Liver (tissue), 3 donors: ENCODE measurements around the gene TLE1.

Experiments
- CTCF ChIP-seq: fragments of 150-350 bp; IDR thresholded peaks from 2 replicates; pipeline ENCODE4 v1.5.1; 2017; ENCODE audit warnings: improper control_type of control experiment, low read depth, low read length; ENCODE audit not compliant: missing input control
- EGR1 ChIP-seq, 2 donors: IDR thresholded peaks; 2 replicates each; pipeline ENCODE4 v1.6.1; 2016 to 2018; ENCODE audit warnings: antibody characterized with exemption in 2 of 2, low read depth in 2 of 2
- HNF4A ChIP-seq, 2 donors: conservative IDR thresholded peaks; 2 replicates each; pipeline ENCODE4 v1.6.1; 2016; ENCODE audit warnings: antibody characterized with exemption in 2 of 2, mild to moderate bottlenecking in 2 of 2
- JUND ChIP-seq, 2 donors: IDR thresholded peaks; 2 replicates each; pipeline ENCODE4 v1.6.1; 2016; ENCODE audit warnings: antibody characterized with exemption in 2 of 2
- NR2F2 ChIP-seq: IDR thresholded peaks from 2 replicates; pipeline ENCODE4 v1.6.1; 2016; ENCODE audit warnings: antibody characterized with exemption
- RAD21 ChIP-seq, 2 donors: IDR thresholded peaks; 2 replicates each; pipeline ENCODE4 v1.6.1; 2016; ENCODE audit warnings: antibody characterized with exemption in 2 of 2, mild to moderate bottlenecking in 2 of 2
- REST ChIP-seq: IDR thresholded peaks from 2 replicates; pipeline ENCODE4 v1.6.1; 2016; ENCODE audit warnings: antibody characterized with exemption, mild to moderate bottlenecking
- SP1 ChIP-seq: IDR thresholded peaks from 2 replicates; pipeline ENCODE4 v1.6.1; 2018; ENCODE audit warnings: antibody characterized with exemption, mild to moderate bottlenecking
- TAF1 ChIP-seq: conservative IDR thresholded peaks from 2 replicates; pipeline ENCODE4 v1.6.1; 2016; ENCODE audit warnings: antibody characterized with exemption, mild to moderate bottlenecking
- YY1 ChIP-seq: IDR thresholded peaks from 2 replicates; pipeline ENCODE4 v1.6.1; 2016; ENCODE audit warnings: antibody characterized with exemption, mild to moderate bottlenecking
- ZBTB33 ChIP-seq: IDR thresholded peaks from 2 replicates; pipeline ENCODE4 v1.6.1; 2016; ENCODE audit warnings: antibody characterized with exemption
- donor health status: healthy.
- donor health status: healthy.

- TF ChIP-seq CTCF = no peak
- TF ChIP-seq EGR1 (IDR thresholded peaks at IDR 0.05; ENCODE audit: low read depth in 2 of 2) = no peak
- TF ChIP-seq HNF4A (conservative IDR thresholded peaks at IDR 0.05) = no peak
- TF ChIP-seq NR2F2 = no peak
- TF ChIP-seq SP1 = no peak
- TF ChIP-seq YY1 = no peak
- no peak for TF ChIP-seq JUND (IDR thresholded peaks at IDR 0.05)
- no peak for TF ChIP-seq RAD21 (IDR thresholded peaks at IDR 0.05)
- no peak for TF ChIP-seq ZBTB33
- TF ChIP-seq TAF1 = no peak
- TF ChIP-seq REST = no peak
Observed at GRCh38 chr9:81608289-81608657, 81.1 kb downstream of the TLE1 start.
